ENCODE results near the gene SH3RF2. TPM values are rescaled to one million over a fixed set of nuclear protein-coding genes. Genes with fewer than 3 reads are reported as not detected.
"Not testable (repeated sequence)": the region's sequence is repeated elsewhere in the genome, so short reads cannot be mapped to it uniquely, and the experiment has no call there.

SH3RF2 gene
- total and polyA plus RNA-seq, 2 donors (not counting 1 experiment from before 2014, with no cell fraction given) = 0.53 to 1.2 TPM

DNA sequence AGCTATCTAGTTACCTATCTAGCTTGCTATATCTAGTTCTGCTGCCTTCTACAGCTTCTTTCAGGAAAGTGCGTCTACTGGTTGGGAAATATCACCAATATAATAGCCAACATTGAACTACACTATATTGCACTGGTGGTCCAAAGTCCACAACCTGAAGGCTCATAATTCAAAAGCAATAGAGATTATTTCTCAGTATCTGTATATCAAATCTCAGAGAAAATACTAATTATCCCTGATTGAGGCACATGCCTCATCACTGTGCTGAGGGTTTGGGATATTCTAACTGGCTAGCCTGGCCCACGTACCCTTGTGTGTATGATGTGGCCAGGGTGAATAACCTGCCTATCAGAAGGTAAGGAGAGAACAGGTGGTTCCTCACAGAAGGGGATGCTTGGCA is 53.8 kb downstream of the SH3RF2 start:
- TF ChIP-seq, protein P1, sequence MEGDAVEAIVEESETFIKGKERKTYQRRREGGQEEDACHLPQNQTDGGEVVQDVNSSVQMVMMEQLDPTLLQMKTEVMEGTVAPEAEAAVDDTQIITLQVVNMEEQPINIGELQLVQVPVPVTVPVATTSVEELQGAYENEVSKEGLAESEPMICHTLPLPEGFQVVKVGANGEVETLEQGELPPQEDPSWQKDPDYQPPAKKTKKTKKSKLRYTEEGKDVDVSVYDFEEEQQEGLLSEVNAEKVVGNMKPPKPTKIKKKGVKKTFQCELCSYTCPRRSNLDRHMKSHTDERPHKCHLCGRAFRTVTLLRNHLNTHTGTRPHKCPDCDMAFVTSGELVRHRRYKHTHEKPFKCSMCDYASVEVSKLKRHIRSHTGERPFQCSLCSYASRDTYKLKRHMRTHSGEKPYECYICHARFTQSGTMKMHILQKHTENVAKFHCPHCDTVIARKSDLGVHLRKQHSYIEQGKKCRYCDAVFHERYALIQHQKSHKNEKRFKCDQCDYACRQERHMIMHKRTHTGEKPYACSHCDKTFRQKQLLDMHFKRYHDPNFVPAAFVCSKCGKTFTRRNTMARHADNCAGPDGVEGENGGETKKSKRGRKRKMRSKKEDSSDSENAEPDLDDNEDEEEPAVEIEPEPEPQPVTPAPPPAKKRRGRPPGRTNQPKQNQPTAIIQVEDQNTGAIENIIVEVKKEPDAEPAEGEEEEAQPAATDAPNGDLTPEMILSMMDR (conservative IDR thresholded peaks at IDR 0.05 in 1 of 2, IDR thresholded peaks at IDR 0.05 in 1 of 2; ENCODE audit: low read depth in 1 of 2, low read length in 2 of 2) = no peak
- TF ChIP-seq EZH2 (IDR thresholded peaks at IDR 0.05; ENCODE audit: low read length, missing control alignments) = no peak
- H3K27me3 ChIP-seq (ENCODE audit: control insufficient read depth, insufficient read depth, low read length) = no peaks in the 10 kb centered on the region
- no peak overlapping the region for H3K27ac ChIP-seq (ENCODE audit: insufficient read depth, low read length)
- no peak overlapping the region for H2AFZ ChIP-seq (ENCODE audit: low read length)
- no peak for DNase-seq (ENCODE audit: low read depth in 2 of 2)
- H3K4me3 ChIP-seq (replicated peaks in 1 of 4; ENCODE audit: control extremely low read depth in 1 of 4, insufficient read depth in 1 of 4, low read depth in 3 of 4, low read length in 4 of 4) = no peak overlapping the region
- H4K20me1 ChIP-seq (ENCODE audit: control insufficient read depth, extremely low read depth, insufficient read depth, low read length) = no peaks in the 10 kb centered on the region
- no peak overlapping the region for H3K9ac ChIP-seq (ENCODE audit: insufficient read depth, low read length)
- H3K36me3 ChIP-seq (ENCODE audit: control insufficient read depth, insufficient read depth, low read length) = no peaks in the 10 kb centered on the region
- H3K4me2 ChIP-seq (ENCODE audit: extremely low read depth, insufficient read depth, low read length) = no peak overlapping the region
- H3K79me2 ChIP-seq (ENCODE audit: control insufficient read depth, insufficient read depth, low read length) = no peaks in the 10 kb centered on the region
- no peaks in the 10 kb centered on the region for H3K9me3 ChIP-seq (ENCODE audit: control insufficient read depth, insufficient read depth, low read depth, low read length)
- no peaks in the 10 kb centered on the region for H3K4me1 ChIP-seq (ENCODE audit: control insufficient read depth, extremely low read depth, insufficient read depth, low read length)

DNA sequence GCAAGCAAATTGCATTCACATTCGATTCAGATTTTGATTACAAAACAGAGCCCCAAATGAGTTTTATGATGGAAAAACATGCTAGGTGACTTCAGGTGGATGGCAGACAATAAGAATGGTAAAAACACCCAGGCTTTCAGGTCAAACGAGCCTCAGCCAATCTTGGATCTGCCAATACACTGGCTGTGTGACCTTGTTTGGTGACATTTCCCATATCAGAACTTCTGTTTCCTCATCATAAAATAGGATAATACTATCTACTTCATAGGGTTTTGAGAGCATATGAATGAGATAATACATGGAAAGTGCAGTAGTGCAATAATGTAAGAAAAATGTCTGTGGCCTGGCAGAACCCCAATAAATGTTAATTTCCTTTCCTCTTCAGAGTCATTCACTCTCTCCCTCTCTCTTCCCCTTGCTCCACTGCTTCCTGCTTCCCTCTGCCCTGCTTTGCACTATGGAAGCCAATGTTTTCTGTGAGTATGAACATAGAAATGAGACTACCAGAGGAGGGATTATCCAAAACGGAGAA is 54.7 kb downstream of the SH3RF2 start:
- H3K79me2 ChIP-seq (ENCODE audit: control insufficient read depth, insufficient read depth, low read length) = no peaks in the 10 kb centered on the region
- H3K36me3 ChIP-seq (ENCODE audit: control insufficient read depth, insufficient read depth, low read length) = no peaks in the 10 kb centered on the region
- H2AFZ ChIP-seq (ENCODE audit: low read length) = no peak overlapping the region
- TF ChIP-seq, protein P1 (conservative IDR thresholded peaks at IDR 0.05 in 1 of 2, IDR thresholded peaks at IDR 0.05 in 1 of 2; ENCODE audit: low read depth in 1 of 2, low read length in 2 of 2) = no peak
- no peak for TF ChIP-seq EZH2 (IDR thresholded peaks at IDR 0.05; ENCODE audit: low read length, missing control alignments)
- no peak overlapping the region for H3K4me2 ChIP-seq (ENCODE audit: extremely low read depth, insufficient read depth, low read length)
- H3K4me1 ChIP-seq (ENCODE audit: control insufficient read depth, extremely low read depth, insufficient read depth, low read length) = no peaks in the 10 kb centered on the region
- H3K9ac ChIP-seq (ENCODE audit: insufficient read depth, low read length) = no peak overlapping the region
- H3K9me3 ChIP-seq (ENCODE audit: control insufficient read depth, insufficient read depth, low read depth, low read length) = no peaks in the 10 kb centered on the region
- no peaks in the 10 kb centered on the region for H4K20me1 ChIP-seq (ENCODE audit: control insufficient read depth, extremely low read depth, insufficient read depth, low read length)
- H3K27me3 ChIP-seq (ENCODE audit: control insufficient read depth, insufficient read depth, low read length) = no peaks in the 10 kb centered on the region
- H3K4me3 ChIP-seq (replicated peaks in 1 of 4; ENCODE audit: control extremely low read depth in 1 of 4, insufficient read depth in 1 of 4, low read depth in 3 of 4, low read length in 4 of 4) = no peak overlapping the region
- peak; percentile 53 to 85 for DNase-seq (ENCODE audit: low read depth in 2 of 2)
- H3K27ac ChIP-seq (ENCODE audit: insufficient read depth, low read length) = no peak overlapping the region

DNA sequence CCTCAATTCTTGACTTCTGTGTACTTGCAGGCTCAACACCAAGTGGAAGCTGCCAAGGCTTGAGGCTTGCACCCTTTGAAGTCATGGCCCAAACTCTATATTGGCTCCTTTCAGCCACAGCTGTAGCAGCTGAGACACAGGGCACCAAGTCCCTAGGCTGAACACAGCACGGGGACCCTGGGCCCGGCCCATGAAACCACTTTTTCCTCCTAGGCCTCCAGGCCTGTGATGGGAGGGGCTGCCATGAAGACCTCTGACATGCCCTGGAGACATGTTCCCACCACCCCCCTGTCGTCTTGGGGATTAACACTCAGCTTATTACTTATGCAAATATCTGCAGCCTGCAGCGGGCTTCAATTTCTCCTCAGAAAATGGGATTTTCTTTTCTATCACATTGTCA is 57.2 kb downstream of the SH3RF2 start:
- not testable (repeated sequence) for H3K9ac ChIP-seq (ENCODE audit: insufficient read depth, low read length)

More for the DNA sequence above, 57.2 kb downstream of the SH3RF2 start:
- H3K27ac ChIP-seq (ENCODE audit: insufficient read depth, low read length); H3K4me3 ChIP-seq (replicated peaks in 1 of 4; ENCODE audit: control extremely low read depth in 1 of 4, insufficient read depth in 1 of 4, low read depth in 3 of 4, low read length in 4 of 4); DNase-seq (ENCODE audit: low read depth in 2 of 2); H3K9me3 ChIP-seq (ENCODE audit: control insufficient read depth, insufficient read depth, low read depth, low read length); H3K27me3 ChIP-seq (ENCODE audit: control insufficient read depth, insufficient read depth, low read length); H2AFZ ChIP-seq (ENCODE audit: low read length); H3K4me1 ChIP-seq (ENCODE audit: control insufficient read depth, extremely low read depth, insufficient read depth, low read length); H3K4me2 ChIP-seq (ENCODE audit: extremely low read depth, insufficient read depth, low read length); H4K20me1 ChIP-seq (ENCODE audit: control insufficient read depth, extremely low read depth, insufficient read depth, low read length); H3K79me2 ChIP-seq (ENCODE audit: control insufficient read depth, insufficient read depth, low read length); H3K36me3 ChIP-seq (ENCODE audit: control insufficient read depth, insufficient read depth, low read length): not testable (repeated sequence)
